ENCODE results near the gene IGFBP6. TPM values are rescaled to one million over a fixed set of nuclear protein-coding genes. Genes with fewer than 3 reads are reported as not detected.
A peak's percentile ranks its signal among the peaks of the same experiment; 100 is the strongest.

The IGFBP6 gene
- total and polyA plus RNA-seq, 4 donors, result 1.6 to 17.6 (median 12.0) TPM

DNA sequence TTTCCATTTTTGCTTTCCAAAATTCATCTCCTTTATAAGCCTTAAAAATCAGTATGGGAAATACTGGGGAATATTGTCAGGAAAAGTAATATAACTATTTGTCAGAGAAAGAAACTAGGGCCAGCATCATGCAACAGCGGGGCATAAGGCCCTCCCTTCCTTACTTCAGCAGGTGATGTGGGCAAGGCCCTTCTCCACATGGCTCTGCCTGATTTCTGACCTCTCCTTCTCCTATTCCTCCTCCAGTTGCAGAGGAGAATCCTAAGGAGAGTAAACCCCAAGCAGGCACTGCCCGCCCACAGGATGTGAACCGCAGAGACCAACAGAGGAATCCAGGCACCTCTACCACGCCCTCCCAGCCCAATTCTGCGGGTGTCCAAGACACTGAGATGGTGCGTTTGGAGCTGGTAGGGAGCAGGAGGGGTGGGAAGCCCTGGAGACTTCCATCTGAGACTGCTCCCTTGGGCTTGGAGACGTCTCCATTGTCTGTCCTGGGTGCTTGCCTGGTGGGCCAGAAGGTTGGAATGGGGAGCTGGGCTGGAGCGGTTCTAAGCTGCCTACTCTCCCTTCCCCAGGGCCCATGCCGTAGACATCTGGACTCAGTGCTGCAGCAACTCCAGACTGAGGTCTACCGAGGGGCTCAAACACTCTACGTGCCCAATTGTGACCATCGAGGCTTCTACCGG is 3.1 kb downstream of the IGFBP6 start:
- Histone ChIP-seq H3K27me3 (ENCODE audit: control insufficient read depth in 4 of 4, insufficient read depth in 4 of 4, low read length in 3 of 4) (no peaks in the 10 kb centered on the region), H3K36me3 (ENCODE audit: control insufficient read depth in 4 of 4, insufficient read depth in 3 of 4, low read depth in 1 of 4, low read length in 3 of 4) (no peaks in the 10 kb centered on the region), H3K4me3 (ENCODE audit: low read depth in 1 of 3, low read length in 3 of 3) (no peak overlapping the region), H3K4me1 (ENCODE audit: control insufficient read depth in 4 of 4, insufficient read depth in 4 of 4, low read length in 3 of 4) (peaks cover 21 to 52% (median 38%) of the 10 kb centered on the region in 4 donors), H3K9ac (ENCODE audit: low read depth in 1 of 2, low read length in 2 of 2) (no peak overlapping the region), H3K27ac (ENCODE audit: low read depth in 1 of 2, low read length in 2 of 2) (no peak overlapping the region), H3K9me3 (ENCODE audit: control insufficient read depth in 4 of 4, low read length in 3 of 4) (no peaks in the 10 kb centered on the region)
- 93% methylated on average over 13 of the region's 13 CpGs for WGBS
- TF ChIP-seq, protein P1, sequence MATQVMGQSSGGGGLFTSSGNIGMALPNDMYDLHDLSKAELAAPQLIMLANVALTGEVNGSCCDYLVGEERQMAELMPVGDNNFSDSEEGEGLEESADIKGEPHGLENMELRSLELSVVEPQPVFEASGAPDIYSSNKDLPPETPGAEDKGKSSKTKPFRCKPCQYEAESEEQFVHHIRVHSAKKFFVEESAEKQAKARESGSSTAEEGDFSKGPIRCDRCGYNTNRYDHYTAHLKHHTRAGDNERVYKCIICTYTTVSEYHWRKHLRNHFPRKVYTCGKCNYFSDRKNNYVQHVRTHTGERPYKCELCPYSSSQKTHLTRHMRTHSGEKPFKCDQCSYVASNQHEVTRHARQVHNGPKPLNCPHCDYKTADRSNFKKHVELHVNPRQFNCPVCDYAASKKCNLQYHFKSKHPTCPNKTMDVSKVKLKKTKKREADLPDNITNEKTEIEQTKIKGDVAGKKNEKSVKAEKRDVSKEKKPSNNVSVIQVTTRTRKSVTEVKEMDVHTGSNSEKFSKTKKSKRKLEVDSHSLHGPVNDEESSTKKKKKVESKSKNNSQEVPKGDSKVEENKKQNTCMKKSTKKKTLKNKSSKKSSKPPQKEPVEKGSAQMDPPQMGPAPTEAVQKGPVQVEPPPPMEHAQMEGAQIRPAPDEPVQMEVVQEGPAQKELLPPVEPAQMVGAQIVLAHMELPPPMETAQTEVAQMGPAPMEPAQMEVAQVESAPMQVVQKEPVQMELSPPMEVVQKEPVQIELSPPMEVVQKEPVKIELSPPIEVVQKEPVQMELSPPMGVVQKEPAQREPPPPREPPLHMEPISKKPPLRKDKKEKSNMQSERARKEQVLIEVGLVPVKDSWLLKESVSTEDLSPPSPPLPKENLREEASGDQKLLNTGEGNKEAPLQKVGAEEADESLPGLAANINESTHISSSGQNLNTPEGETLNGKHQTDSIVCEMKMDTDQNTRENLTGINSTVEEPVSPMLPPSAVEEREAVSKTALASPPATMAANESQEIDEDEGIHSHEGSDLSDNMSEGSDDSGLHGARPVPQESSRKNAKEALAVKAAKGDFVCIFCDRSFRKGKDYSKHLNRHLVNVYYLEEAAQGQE (IDR thresholded peaks at IDR 0.05), result no peak
- TF ChIP-seq, protein P2, sequence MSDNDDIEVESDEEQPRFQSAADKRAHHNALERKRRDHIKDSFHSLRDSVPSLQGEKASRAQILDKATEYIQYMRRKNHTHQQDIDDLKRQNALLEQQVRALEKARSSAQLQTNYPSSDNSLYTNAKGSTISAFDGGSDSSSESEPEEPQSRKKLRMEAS (IDR thresholded peaks at IDR 0.05), result no peak
- TF ChIP-seq FOXA2 (IDR thresholded peaks at IDR 0.05), result no peak
- TF ChIP-seq YY1 (IDR thresholded peaks at IDR 0.05), result no peak
- TF ChIP-seq HNF4G (IDR thresholded peaks at IDR 0.05), result no peak
- no peak for DNase-seq (ENCODE audit: low spot score)

DNA sequence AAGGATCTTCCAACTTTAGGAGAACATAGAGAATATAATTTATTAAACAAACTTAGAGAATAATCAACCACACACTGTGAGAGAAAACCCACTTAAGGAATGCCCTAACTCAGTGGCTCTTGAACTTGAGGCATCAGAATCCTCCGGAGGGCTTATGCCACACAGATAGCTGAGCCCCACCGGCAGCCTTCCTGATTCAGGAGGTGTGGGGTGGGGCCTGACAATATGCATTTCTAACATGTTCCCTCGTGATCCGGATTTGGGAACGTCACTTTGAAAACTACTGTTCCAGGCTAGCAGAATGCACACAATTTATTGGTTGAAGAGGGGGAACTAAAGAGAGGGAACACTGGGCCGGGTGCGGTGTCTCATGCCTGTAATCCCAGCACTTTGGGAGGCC is 3.8 kb downstream of the IGFBP6 start:
- H3K4me1 ChIP-seq (ENCODE audit: control insufficient read depth in 4 of 4, insufficient read depth in 4 of 4, low read length in 3 of 4), result peaks cover 21 to 57% (median 40%) of the 10 kb centered on the region in 4 donors
- TF ChIP-seq FOXA1 (IDR thresholded peaks at IDR 0.05) (no peak), FOXA2 (IDR thresholded peaks at IDR 0.05) (no peak), TAF1 (conservative IDR thresholded peaks at IDR 0.05) (no peak), GABPA (IDR thresholded peaks at IDR 0.05 in 1 of 2, conservative IDR thresholded peaks at IDR 0.05 in 1 of 2) (no peak), EGR1 (IDR thresholded peaks at IDR 0.05; ENCODE audit: low read depth in 2 of 2) (no peak), SP1 (IDR thresholded peaks at IDR 0.05) (no peak), HNF4G (IDR thresholded peaks at IDR 0.05) (no peak), JUND (IDR thresholded peaks at IDR 0.05) (no peak), YY1 (IDR thresholded peaks at IDR 0.05) (no peak), HNF4A (conservative IDR thresholded peaks at IDR 0.05) (no peak), RAD21 (IDR thresholded peaks at IDR 0.05) (no peak)
- no peaks in the 10 kb centered on the region for H3K36me3 ChIP-seq (ENCODE audit: control insufficient read depth in 4 of 4, insufficient read depth in 3 of 4, low read depth in 1 of 4, low read length in 3 of 4)
- no peak overlapping the region for H3K4me3 ChIP-seq (ENCODE audit: low read depth in 1 of 3, low read length in 3 of 3)
- no peak for DNase-seq (ENCODE audit: low spot score)
- no peaks in the 10 kb centered on the region for H3K9me3 ChIP-seq (ENCODE audit: control insufficient read depth in 4 of 4, low read length in 3 of 4)
- no peak overlapping the region for H3K9ac ChIP-seq (ENCODE audit: low read depth in 1 of 2, low read length in 2 of 2)
- 92% methylated on average over 7 of the region's 7 CpGs for WGBS
- no peak overlapping the region for H3K27ac ChIP-seq (ENCODE audit: low read depth in 1 of 2, low read length in 2 of 2)
- H3K27me3 ChIP-seq (ENCODE audit: control insufficient read depth in 4 of 4, insufficient read depth in 4 of 4, low read length in 3 of 4), result no peaks in the 10 kb centered on the region

DNA sequence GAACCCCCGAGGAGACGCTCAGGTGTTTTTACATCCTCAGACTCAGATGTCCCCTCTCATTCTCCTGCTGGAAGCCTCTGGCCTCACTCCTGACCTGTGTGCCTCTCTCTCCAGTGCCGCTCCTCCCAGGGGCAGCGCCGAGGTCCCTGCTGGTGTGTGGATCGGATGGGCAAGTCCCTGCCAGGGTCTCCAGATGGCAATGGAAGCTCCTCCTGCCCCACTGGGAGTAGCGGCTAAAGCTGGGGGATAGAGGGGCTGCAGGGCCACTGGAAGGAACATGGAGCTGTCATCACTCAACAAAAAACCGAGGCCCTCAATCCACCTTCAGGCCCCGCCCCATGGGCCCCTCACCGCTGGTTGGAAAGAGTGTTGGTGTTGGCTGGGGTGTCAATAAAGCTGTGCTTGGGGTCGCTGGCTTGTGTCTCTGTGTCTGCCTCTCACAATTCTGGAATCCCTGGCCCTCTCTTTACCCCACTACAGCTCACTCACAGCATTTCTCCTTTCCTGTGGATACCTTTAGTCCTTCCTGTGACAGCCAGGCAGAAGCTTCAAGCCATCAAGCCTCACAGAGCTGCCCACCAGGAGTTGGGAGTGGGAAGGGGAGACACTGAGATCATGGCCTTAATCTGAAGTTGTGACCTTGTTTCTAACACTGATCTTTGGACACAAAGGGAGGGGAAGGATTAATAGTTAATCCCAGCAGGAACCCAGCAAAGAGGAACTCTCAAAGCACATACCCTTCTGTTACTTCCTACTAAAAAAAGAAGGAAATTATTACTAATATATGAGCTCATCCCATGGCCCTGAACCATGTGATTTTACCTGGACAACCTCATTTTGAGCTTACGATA is 4.7 kb downstream of the IGFBP6 start:
- H3K27me3 ChIP-seq (ENCODE audit: control insufficient read depth in 4 of 4, insufficient read depth in 4 of 4, low read length in 3 of 4), result no peaks in the 10 kb centered on the region
- H3K36me3 ChIP-seq (ENCODE audit: control insufficient read depth in 4 of 4, insufficient read depth in 3 of 4, low read depth in 1 of 4, low read length in 3 of 4), result no peaks in the 10 kb centered on the region
- 79% methylated on average over 12 of the region's 12 CpGs for WGBS
- peaks cover 21 to 56% (median 39%) of the 10 kb centered on the region in 4 donors for H3K4me1 ChIP-seq (ENCODE audit: control insufficient read depth in 4 of 4, insufficient read depth in 4 of 4, low read length in 3 of 4)
- H3K4me3 ChIP-seq (ENCODE audit: low read depth in 1 of 3, low read length in 3 of 3), result no peak overlapping the region
- DNase-seq (ENCODE audit: low spot score), result no peak
- peak overlapping the region; percentile 65 to 88 for H3K27ac ChIP-seq (ENCODE audit: low read depth in 1 of 2, low read length in 2 of 2)
- H3K9me3 ChIP-seq (ENCODE audit: control insufficient read depth in 4 of 4, low read length in 3 of 4), result no peaks in the 10 kb centered on the region
- peak overlapping the region in 1 of 2 donors; percentile 49 for H3K9ac ChIP-seq (ENCODE audit: low read depth in 1 of 2, low read length in 2 of 2)
- TF ChIP-seq RXRA (IDR thresholded peaks at IDR 0.05) (peak; percentile 60 to 63), TAF1 (conservative IDR thresholded peaks at IDR 0.05) (no peak), HNF4G (IDR thresholded peaks at IDR 0.05) (no peak), FOXA2 (IDR thresholded peaks at IDR 0.05) (no peak), FOXA1 (IDR thresholded peaks at IDR 0.05) (no peak), YY1 (IDR thresholded peaks at IDR 0.05) (no peak), GABPA (IDR thresholded peaks at IDR 0.05 in 1 of 2, conservative IDR thresholded peaks at IDR 0.05 in 1 of 2) (peak in 1 of 2 donors; percentile 23), RAD21 (IDR thresholded peaks at IDR 0.05) (no peak), SP1 (IDR thresholded peaks at IDR 0.05) (peak; percentile 84), EGR1 (IDR thresholded peaks at IDR 0.05; ENCODE audit: low read depth in 2 of 2) (no peak), HNF4A (conservative IDR thresholded peaks at IDR 0.05) (peak; percentile 80 to 81), JUND (IDR thresholded peaks at IDR 0.05) (peak; percentile 72 to 86)
- TF ChIP-seq, protein P3, sequence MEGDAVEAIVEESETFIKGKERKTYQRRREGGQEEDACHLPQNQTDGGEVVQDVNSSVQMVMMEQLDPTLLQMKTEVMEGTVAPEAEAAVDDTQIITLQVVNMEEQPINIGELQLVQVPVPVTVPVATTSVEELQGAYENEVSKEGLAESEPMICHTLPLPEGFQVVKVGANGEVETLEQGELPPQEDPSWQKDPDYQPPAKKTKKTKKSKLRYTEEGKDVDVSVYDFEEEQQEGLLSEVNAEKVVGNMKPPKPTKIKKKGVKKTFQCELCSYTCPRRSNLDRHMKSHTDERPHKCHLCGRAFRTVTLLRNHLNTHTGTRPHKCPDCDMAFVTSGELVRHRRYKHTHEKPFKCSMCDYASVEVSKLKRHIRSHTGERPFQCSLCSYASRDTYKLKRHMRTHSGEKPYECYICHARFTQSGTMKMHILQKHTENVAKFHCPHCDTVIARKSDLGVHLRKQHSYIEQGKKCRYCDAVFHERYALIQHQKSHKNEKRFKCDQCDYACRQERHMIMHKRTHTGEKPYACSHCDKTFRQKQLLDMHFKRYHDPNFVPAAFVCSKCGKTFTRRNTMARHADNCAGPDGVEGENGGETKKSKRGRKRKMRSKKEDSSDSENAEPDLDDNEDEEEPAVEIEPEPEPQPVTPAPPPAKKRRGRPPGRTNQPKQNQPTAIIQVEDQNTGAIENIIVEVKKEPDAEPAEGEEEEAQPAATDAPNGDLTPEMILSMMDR (IDR thresholded peaks at IDR 0.05; ENCODE audit: low read depth, low read length, missing input control), result no peak
- TF ChIP-seq, protein P4, sequence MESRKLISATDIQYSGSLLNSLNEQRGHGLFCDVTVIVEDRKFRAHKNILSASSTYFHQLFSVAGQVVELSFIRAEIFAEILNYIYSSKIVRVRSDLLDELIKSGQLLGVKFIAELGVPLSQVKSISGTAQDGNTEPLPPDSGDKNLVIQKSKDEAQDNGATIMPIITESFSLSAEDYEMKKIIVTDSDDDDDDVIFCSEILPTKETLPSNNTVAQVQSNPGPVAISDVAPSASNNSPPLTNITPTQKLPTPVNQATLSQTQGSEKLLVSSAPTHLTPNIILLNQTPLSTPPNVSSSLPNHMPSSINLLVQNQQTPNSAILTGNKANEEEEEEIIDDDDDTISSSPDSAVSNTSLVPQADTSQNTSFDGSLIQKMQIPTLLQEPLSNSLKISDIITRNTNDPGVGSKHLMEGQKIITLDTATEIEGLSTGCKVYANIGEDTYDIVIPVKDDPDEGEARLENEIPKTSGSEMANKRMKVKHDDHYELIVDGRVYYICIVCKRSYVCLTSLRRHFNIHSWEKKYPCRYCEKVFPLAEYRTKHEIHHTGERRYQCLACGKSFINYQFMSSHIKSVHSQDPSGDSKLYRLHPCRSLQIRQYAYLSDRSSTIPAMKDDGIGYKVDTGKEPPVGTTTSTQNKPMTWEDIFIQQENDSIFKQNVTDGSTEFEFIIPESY (IDR thresholded peaks at IDR 0.05), result no peak

All from liver (tissue), 9 donors.